ENCODE results near the gene OR2G6.

DNA sequence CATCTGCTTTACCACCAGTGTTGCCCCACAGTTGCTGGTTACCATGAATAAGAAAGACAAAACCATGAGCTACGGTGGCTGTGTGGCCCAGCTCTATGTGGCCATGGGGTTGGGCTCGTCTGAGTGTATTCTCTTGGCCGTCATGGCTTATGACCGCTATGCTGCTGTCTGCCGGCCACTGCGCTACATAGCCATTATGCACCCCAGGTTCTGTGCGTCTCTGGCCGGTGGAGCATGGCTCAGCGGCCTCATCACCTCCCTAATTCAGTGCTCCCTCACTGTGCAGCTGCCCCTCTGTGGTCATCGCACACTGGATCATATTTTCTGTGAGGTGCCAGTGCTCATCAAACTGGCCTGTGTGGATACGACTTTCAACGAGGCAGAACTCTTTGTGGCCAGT, 14.0 kb downstream of the OR2G6 start:
- TF ChIP-seq TOE1 (IDR thresholded peaks at IDR 0.05; ENCODE audit: borderline replicate concordance) (no peak), TOE1 (CRISPR knock-in tag; IDR thresholded peaks at IDR 0.05; ENCODE audit: borderline replicate concordance, low read depth) (no peak), CTCF (IDR thresholded peaks at IDR 0.05 in 2 of 3, conservative IDR thresholded peaks at IDR 0.05 in 1 of 3; ENCODE audit: insufficient read depth in 2 of 3, low read depth in 1 of 3, low read length in 3 of 3) (no peak), EP300 (IDR thresholded peaks at IDR 0.05; ENCODE audit: low read length) (no peak), EZH2 (IDR thresholded peaks at IDR 0.05; ENCODE audit: borderline replicate concordance, low read depth, low read length) (no peak)

Measured in K562 (cell line).